SK-N-SH treated with all-trans-retinoic acid at 6 μM for 48 hours (cell line): ENCODE results near the gene GRK6.

Source experiments
- CSDC2 ChIP-seq: fragments of 250-450 bp; sonication (Bioruptor Pico); IDR thresholded peaks from 2 replicates; pipeline ENCODE4 v1.5.0; 2020; ENCODE audit warnings: mild to moderate bottlenecking, moderate library complexity
- CSRNP3 ChIP-seq: fragments of 250-450 bp; sonication (Bioruptor Pico); IDR thresholded peaks from 2 replicates; pipeline ENCODE4 v1.5.1; 2021; ENCODE audit warnings: mild to moderate bottlenecking, moderate library complexity
- TF ChIP-seq, protein P1 (sequence below): fragments of 250-450 bp; sonication (Bioruptor Pico); IDR thresholded peaks from 2 replicates; pipeline ENCODE4 v1.8.0; 2020; ENCODE audit warnings: mild to moderate bottlenecking, moderate library complexity, borderline replicate concordance

DNA sequence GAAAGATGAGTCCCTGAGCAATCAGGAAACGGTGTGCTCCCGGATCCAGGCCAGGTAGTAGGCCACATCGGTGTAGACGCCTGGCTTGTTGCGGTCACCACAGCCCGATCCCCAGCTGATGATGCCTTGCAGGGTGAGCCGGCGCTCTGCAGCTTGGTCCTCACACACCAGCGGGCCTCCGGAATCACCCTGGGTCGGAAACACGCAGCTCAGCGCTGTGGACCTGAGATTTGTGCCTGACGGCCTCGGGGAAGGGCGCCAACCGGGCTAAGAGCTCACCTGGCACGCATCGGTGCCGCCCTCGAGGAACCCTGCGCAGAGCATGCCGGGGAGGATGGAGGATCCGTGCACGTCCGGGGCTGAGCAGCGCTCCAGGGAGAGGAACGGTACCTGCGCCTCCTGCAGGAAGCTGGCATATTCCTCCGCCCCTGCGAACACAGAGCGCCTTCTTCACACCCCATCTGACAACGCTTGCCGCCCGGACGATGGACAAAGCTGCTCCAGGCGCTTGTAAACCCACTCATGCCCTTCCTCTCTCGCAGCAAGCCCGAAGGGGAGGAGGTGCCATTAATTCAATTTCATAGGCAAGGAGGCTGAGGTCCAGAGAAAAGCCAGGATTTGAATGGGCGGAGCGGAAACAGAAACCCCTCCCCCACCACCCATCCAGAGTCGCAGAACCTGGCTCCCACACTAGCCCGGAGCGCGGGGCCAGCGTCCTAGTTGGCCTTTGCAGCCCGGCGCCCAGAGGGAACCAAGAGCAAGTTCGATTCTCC, 24.0 kb upstream of the GRK6 start:
- TF ChIP-seq, protein P1, sequence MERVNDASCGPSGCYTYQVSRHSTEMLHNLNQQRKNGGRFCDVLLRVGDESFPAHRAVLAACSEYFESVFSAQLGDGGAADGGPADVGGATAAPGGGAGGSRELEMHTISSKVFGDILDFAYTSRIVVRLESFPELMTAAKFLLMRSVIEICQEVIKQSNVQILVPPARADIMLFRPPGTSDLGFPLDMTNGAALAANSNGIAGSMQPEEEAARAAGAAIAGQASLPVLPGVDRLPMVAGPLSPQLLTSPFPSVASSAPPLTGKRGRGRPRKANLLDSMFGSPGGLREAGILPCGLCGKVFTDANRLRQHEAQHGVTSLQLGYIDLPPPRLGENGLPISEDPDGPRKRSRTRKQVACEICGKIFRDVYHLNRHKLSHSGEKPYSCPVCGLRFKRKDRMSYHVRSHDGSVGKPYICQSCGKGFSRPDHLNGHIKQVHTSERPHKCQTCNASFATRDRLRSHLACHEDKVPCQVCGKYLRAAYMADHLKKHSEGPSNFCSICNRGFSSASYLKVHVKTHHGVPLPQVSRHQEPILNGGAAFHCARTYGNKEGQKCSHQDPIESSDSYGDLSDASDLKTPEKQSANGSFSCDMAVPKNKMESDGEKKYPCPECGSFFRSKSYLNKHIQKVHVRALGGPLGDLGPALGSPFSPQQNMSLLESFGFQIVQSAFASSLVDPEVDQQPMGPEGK: no peak
- TF ChIP-seq CSRNP3 (CRISPR knock-in tag) (no peak), CSDC2 (CRISPR knock-in tag) (no peak)
